Measurements from ENCODE around the gene PRR5L. TPM values are rescaled to one million over a fixed set of nuclear protein-coding genes. Genes with fewer than 3 reads are reported as not detected.
"Not testable (repeated sequence)": the region's sequence is repeated elsewhere in the genome, so short reads cannot be mapped to it uniquely, and the experiment has no call there.

PRR5L gene
- total RNA-seq, 1 experiment from 2014 or later: 38.2 TPM

- DNase-seq (ENCODE audit: low spot score): no peak
Observed at GRCh38 chr11:36498721-36499120, 202.6 kb downstream of the PRR5L start.

GRCh38 chr11:36499315-36499714 is 203.2 kb downstream of the PRR5L start:
- DNase-seq (ENCODE audit: low spot score): no peak

GRCh38 chr11:36500315-36500721 is 204.2 kb downstream of the PRR5L start:
- DNase-seq (ENCODE audit: low spot score): peak; percentile 83

GRCh38 chr11:36501236-36501635 is 205.1 kb downstream of the PRR5L start:
- no peak for DNase-seq (ENCODE audit: low spot score)

- DNase-seq (ENCODE audit: low spot score): no peak
Observed at GRCh38 chr11:36507824-36508489, 211.9 kb downstream of the PRR5L start.

GRCh38 chr11:36508743-36509142 is 212.7 kb downstream of the PRR5L start:
- DNase-seq (ENCODE audit: low spot score): no peak

- no peak for DNase-seq (ENCODE audit: low spot score)
Observed at GRCh38 chr11:36509201-36509639, 213.1 kb downstream of the PRR5L start.

- peak; percentile 84 for DNase-seq (ENCODE audit: low spot score)
Observed at GRCh38 chr11:36509694-36510593, 213.9 kb downstream of the PRR5L start, which contains the start of gene TRAF6. Gene TRAF6, minus strand, starts transcription at chr11:36510272. Its CDS starts 8,757 bp downstream, at chr11:36501515.

- no peak for DNase-seq (ENCODE audit: low spot score)
Observed at GRCh38 chr11:36510594-36510942, 214.5 kb downstream of the PRR5L start.

- not testable (repeated sequence) for DNase-seq (ENCODE audit: low spot score)
Observed at GRCh38 chr11:36511062-36511461, 215.0 kb downstream of the PRR5L start.

- no peak for DNase-seq (ENCODE audit: low spot score)
Observed at GRCh38 chr11:36512016-36512415, 215.9 kb downstream of the PRR5L start.

- DNase-seq (ENCODE audit: low spot score): no peak
Observed at GRCh38 chr11:36513965-36514364, 217.9 kb downstream of the PRR5L start.

Other genes starting within 250 kb of the PRR5L start
- 69.1 and 74.5 TPM in 2 replicates for gene COMMD9, start 6.9 kb upstream of the PRR5L start, total RNA-seq (2014; rRNA removed; shearing (Covaris generic))
- 8.8 and 9.1 TPM in 2 replicates for gene TRAF6, start 214.0 kb downstream of the PRR5L start, total RNA-seq (2014; rRNA removed; shearing (Covaris generic))